ENCODE data around the gene CSNK2A2. TPM values are rescaled to one million over a fixed set of nuclear protein-coding genes. Genes with fewer than 3 reads are reported as not detected.
A peak's percentile ranks its signal among the peaks of the same experiment; 100 is the strongest.

CSNK2A2 gene
- total and polyA plus RNA-seq, 10 of the 15 experiments (the other 5 are each of a cell fraction or from before 2014, with no cell fraction given), result 17.4 to 79.1 (median 29.4) TPM

- no peak for TF ChIP-seq ZBTB33 (IDR thresholded peaks at IDR 0.05)
- TF ChIP-seq CREM (IDR thresholded peaks at IDR 0.05; ENCODE audit: low read depth), result 0 out of 2 replicates have a peak, but pooled peaks have one; percentile 16
- TF ChIP-seq TARDBP (IDR thresholded peaks at IDR 0.05; ENCODE audit: borderline replicate concordance), result no peak
- no peak for TF ChIP-seq EGR1 (IDR thresholded peaks at IDR 0.05; ENCODE audit: borderline replicate concordance in 1 of 2, low read depth in 2 of 2, low read length in 2 of 2)
- TF ChIP-seq FOXM1 (IDR thresholded peaks at IDR 0.05; ENCODE audit: low read depth, low read length), result no peak
- TF ChIP-seq POU2F2 (IDR thresholded peaks at IDR 0.05; ENCODE audit: borderline replicate concordance, low read depth, low read length), result no peak
- TF ChIP-seq TCF7 (IDR thresholded peaks at IDR 0.05; ENCODE audit: borderline replicate concordance), result no peak
- TF ChIP-seq NBN (IDR thresholded peaks at IDR 0.05), result no peak
- TF ChIP-seq BACH1 (IDR thresholded peaks at IDR 0.05; ENCODE audit: borderline replicate concordance), result no peak
- TF ChIP-seq HCFC1 (IDR thresholded peaks at IDR 0.05; ENCODE audit: low read length), result peak; percentile 82
- TF ChIP-seq, protein P1, sequence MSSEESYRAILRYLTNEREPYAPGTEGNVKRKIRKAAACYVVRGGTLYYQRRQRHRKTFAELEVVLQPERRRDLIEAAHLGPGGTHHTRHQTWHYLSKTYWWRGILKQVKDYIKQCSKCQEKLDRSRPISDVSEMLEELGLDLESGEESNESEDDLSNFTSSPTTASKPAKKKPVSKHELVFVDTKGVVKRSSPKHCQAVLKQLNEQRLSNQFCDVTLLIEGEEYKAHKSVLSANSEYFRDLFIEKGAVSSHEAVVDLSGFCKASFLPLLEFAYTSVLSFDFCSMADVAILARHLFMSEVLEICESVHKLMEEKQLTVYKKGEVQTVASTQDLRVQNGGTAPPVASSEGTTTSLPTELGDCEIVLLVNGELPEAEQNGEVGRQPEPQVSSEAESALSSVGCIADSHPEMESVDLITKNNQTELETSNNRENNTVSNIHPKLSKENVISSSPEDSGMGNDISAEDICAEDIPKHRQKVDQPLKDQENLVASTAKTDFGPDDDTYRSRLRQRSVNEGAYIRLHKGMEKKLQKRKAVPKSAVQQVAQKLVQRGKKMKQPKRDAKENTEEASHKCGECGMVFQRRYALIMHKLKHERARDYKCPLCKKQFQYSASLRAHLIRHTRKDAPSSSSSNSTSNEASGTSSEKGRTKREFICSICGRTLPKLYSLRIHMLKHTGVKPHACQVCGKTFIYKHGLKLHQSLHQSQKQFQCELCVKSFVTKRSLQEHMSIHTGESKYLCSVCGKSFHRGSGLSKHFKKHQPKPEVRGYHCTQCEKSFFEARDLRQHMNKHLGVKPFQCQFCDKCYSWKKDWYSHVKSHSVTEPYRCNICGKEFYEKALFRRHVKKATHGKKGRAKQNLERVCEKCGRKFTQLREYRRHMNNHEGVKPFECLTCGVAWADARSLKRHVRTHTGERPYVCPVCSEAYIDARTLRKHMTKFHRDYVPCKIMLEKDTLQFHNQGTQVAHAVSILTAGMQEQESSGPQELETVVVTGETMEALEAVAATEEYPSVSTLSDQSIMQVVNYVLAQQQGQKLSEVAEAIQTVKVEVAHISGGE (CRISPR knock-in tag; IDR thresholded peaks at IDR 0.05), result no peak
- no peak for TF ChIP-seq ESRRA (IDR thresholded peaks at IDR 0.05; ENCODE audit: low read length)
- no peak for TF ChIP-seq USF1 (IDR thresholded peaks at IDR 0.05; ENCODE audit: borderline replicate concordance, extremely low read length, insufficient read depth, low read depth, low read length)
- no peak for TF ChIP-seq ETV6 (conservative IDR thresholded peaks at IDR 0.05 in 1 of 2, IDR thresholded peaks at IDR 0.05 in 1 of 2; ENCODE audit: borderline replicate concordance in 1 of 2, low read depth in 1 of 2)
- no peak for TF ChIP-seq IKZF2 (IDR thresholded peaks at IDR 0.05)
- TF ChIP-seq STAT3 (IDR thresholded peaks at IDR 0.05; ENCODE audit: low read depth, low read length), result no peak
- TF ChIP-seq IKZF1 (conservative IDR thresholded peaks at IDR 0.05), result peak; percentile 31; the same call in 1 of the 2 replicates
These were observed 38.4 kb upstream of the CSNK2A2 start (continued) for GRCh38 chr16:58236231-58236690.

Measured in GM12878 (cell line).